Right lobe of liver (tissue), 6 donors: ENCODE measurements around the gene EIF4G1. TPM values are rescaled to one million over a fixed set of nuclear protein-coding genes. Genes with fewer than 3 reads are reported as not detected.

Source experiments
- ATAC-seq, 4 donors: fragments of 200-7000 bp; cut with Tn5 transposase; one replicate each; pipeline ENCODE4 v1.9.1; 2020; ENCODE audit warnings: mild to moderate bottlenecking in 4 of 4, moderate library complexity in 4 of 4
- DNase-seq, 3 donors: peaks; one replicate each; pipeline ENCODE4 v3.0.0-alpha.2; 2020
- H3K27ac ChIP-seq, 3 donors: fragments of 200-600 bp; one replicate each; pipeline ENCODE4 v1.8.0; 2022
- H3K27me3 ChIP-seq, 2 donors: fragments of 200-600 bp; one replicate each; pipeline ENCODE4 v1.8.0; 2022
- H3K36me3 ChIP-seq, 4 donors: fragments of 200-600 bp; sonication (generic) in 1 of 4; one replicate each; pipeline versions ENCODE4 v1.5.1 to v1.8.0; 2017 to 2022; ENCODE audit warnings: control low read depth in 1 of 4
- H3K4me1 ChIP-seq, 4 donors: fragments of 200-600 bp; sonication (generic) in 1 of 4; one replicate each; pipeline versions ENCODE4 v1.5.1 to v1.8.0; 2017 to 2022; ENCODE audit warnings: control low read depth in 1 of 4
- H3K4me3 ChIP-seq, 3 donors: fragments of 200-600 bp; one replicate each; pipeline ENCODE4 v1.8.0; 2022
- H3K9me3 ChIP-seq, 4 donors: fragments of 200-600 bp; sonication (generic) in 1 of 4; one replicate each; pipeline versions ENCODE4 v1.5.1 to v1.8.0; 2017 to 2022; ENCODE audit warnings: control low read depth in 1 of 4
- POLR2A ChIP-seq: fragments of 450-650 bp; IDR thresholded peaks from one replicate; pipeline ENCODE4 v1.6.1; 2017; ENCODE audit warnings: antibody characterized with exemption, mild to moderate bottlenecking
- WGBS: methylation state at CpG from one replicate; pipeline ENCODE4 v1.1.6; 2018; ENCODE audit warnings: low coverage, low lambda C conversion rate; ENCODE audit not compliant: insufficient coverage; ENCODE audit errors: missing lambda C conversion rate; 5-methylcytosine and 5-hydroxymethylcytosine counted together
- intact Hi-C, 2 donors: fragments of 100-400 bp; cut with DNase I; formaldehyde crosslinking; loops; one replicate each; pipeline versions ENCODE4 v1.11.2 to v1.14.1; 2022
- total RNA-seq, 6 experiments: library from RNA; depleted of rRNA in 2 of 6; stranded (reverse); fragments of >200 nt in 2 of 6; fragmentation: NEBNext Ultra II Directional in 3 of 6; extraction: Animal tissue kit (Norgen Biotek cat#: 25700) in 3 of 6; gene quantifications; one replicate each; pipeline versions ENCODE4 v1.1.0 to v1.2.4, GENCODE V29; 2016 to 2023
- TF ChIP-seq, protein P1 (sequence below), 4 donors: fragments of 200-600 bp in 3 of 4; fragments of 450-650 bp in 1 of 4; IDR thresholded peaks; one replicate each; pipeline versions ENCODE4 v1.5.1 to v1.8.0; 2016 to 2022; ENCODE audit warnings: antibody characterized with exemption in 4 of 4, mild to moderate bottlenecking in 2 of 4
- donor health status: DM: no; HTN: yes; CAD: no.
- donor health status: DM: no; HTN: no; CAD: no.
- donor health status: DM: no; HTN: no; CAD: no.
- donor health status: DM: no; HTN: yes; CAD: no.
- donor health status: DM: no; HTN: yes; CAD: no.

The EIF4G1 gene
- total RNA-seq, 6 experiments from 2014 or later, result 262 to 368 (median 291) TPM

DNA sequence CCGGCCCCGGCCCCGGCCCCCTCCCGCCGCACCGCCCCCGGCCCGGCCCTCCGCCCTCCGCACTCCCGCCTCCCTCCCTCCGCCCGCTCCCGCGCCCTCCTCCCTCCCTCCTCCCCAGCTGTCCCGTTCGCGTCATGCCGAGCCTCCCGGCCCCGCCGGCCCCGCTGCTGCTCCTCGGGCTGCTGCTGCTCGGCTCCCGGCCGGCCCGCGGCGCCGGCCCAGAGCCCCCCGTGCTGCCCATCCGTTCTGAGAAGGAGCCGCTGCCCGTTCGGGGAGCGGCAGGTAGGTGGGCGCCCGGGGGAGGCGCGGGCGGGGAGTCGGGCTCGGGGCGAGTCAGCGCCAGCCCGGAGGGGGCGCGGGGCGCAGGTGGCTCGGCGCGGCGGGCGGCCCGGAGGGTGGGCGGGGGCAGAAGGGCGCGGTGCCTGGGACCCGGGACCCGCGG is 65.8 kb downstream of the EIF4G1 start:
- ATAC-seq, result peak; percentile 43 to 44 (median 44)
- WGBS, result 0% methylated on average over 5 of the region's 62 CpGs
- intact Hi-C loops, result no loop called here
- Histone ChIP-seq H3K36me3 (peaks cover 0 to 18% (median 6%) of the 10 kb centered on the region in 4 donors), H3K27ac (peak overlapping the region in 1 of 3 donors; percentile 96), H3K4me1 (peaks cover 0 to 16% (median 0%) of the 10 kb centered on the region in 4 donors), H3K27me3 (no peaks in the 10 kb centered on the region), H3K9me3 (no peaks in the 10 kb centered on the region), H3K4me3 (peak overlapping the region; percentile 44 to 70 (median 54))
- TF ChIP-seq POLR2A, result no peak
- TF ChIP-seq, protein P1, sequence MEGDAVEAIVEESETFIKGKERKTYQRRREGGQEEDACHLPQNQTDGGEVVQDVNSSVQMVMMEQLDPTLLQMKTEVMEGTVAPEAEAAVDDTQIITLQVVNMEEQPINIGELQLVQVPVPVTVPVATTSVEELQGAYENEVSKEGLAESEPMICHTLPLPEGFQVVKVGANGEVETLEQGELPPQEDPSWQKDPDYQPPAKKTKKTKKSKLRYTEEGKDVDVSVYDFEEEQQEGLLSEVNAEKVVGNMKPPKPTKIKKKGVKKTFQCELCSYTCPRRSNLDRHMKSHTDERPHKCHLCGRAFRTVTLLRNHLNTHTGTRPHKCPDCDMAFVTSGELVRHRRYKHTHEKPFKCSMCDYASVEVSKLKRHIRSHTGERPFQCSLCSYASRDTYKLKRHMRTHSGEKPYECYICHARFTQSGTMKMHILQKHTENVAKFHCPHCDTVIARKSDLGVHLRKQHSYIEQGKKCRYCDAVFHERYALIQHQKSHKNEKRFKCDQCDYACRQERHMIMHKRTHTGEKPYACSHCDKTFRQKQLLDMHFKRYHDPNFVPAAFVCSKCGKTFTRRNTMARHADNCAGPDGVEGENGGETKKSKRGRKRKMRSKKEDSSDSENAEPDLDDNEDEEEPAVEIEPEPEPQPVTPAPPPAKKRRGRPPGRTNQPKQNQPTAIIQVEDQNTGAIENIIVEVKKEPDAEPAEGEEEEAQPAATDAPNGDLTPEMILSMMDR (IDR thresholded peaks at IDR 0.05), result no peak
- peak; percentile 83 to 89 (median 87) for DNase-seq

DNA sequence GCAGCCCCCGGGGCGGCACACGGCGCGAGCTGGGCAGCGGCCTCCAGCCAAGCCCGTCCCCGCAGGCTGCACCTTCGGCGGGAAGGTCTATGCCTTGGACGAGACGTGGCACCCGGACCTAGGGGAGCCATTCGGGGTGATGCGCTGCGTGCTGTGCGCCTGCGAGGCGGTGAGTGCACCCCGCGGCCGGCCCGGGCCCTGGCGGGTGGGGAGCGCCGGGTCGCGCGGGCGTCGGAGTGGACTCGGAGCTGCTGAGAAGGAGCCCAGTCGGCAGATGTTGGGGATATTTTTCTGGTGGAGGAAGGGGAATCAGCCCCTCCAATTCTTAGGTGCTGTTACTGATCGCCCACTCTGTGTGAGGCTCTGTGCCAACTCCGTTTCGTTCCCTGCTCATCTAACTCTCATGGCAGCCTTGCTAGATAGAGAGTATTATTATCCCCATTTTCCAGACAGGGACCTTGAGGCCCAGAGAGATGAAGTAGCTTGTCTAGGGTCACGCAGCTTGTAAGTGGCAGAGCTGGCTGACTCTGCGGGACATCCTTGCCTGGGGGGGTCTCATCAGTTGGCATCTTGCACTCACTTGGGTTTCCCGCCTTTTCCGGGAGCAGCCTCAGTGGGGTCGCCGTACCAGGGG is 66.3 kb downstream of the EIF4G1 start:
- intact Hi-C loops, result no loop called here
- H3K27ac ChIP-seq, result peak overlapping the region in 1 of 3 donors; percentile 66
- no peak for TF ChIP-seq POLR2A
- TF ChIP-seq, protein P1 (IDR thresholded peaks at IDR 0.05), result no peak
- H3K4me1 ChIP-seq, result peaks cover 0 to 16% (median 0%) of the 10 kb centered on the region in 4 donors
- WGBS, result 28% methylated on average over 3 of the region's 42 CpGs
- DNase-seq, result peak in 1 of 3 donors; percentile 61
- H3K9me3 ChIP-seq, result no peaks in the 10 kb centered on the region
- no peaks in the 10 kb centered on the region for H3K27me3 ChIP-seq
- peaks cover 0 to 14% (median 4%) of the 10 kb centered on the region in 4 donors for H3K36me3 ChIP-seq
- no peak for ATAC-seq
- peak overlapping the region; percentile 44 to 70 (median 54) for H3K4me3 ChIP-seq

DNA sequence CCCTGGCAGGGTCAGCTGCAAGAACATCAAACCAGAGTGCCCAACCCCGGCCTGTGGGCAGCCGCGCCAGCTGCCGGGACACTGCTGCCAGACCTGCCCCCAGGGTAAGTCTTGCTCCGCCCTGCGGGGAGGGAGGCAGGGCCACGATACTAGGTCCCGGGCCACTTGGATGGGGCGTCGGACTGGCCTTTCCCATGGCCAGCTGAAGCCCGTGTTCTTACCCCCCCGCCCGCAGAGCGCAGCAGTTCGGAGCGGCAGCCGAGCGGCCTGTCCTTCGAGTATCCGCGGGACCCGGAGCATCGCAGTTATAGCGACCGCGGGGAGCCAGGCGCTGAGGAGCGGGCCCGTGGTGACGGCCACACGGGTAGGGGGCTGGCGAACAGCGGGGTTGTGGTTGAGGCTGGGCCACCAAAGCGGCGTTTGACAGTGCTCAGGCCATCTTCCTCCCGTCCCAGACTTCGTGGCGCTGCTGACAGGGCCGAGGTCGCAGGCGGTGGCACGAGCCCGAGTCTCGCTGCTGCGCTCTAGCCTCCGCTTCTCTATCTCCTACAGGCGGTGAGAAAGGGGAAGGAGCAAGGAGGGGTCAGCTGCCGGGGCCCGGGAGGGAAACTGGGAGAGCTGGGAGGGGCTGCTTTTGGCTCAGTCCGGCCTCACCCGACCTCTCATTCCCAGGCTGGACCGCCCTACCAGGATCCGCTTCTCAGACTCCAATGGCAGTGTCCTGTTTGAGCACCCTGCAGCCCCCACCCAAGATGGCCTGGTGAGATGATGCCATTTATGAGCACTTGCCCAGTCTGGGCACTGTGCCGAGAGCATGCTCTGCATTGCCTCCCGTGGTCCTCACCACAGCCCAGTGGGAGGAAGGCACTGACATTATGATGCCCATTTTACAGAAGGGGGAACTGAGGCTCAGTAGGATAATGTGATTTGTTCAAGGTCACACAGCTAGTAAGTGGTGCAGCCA is 67.1 kb downstream of the EIF4G1 start:
- ATAC-seq, result peak in 2 of 4 donors; percentile 0 to 14
- peak overlapping the region; percentile 44 to 70 (median 54) for H3K4me3 ChIP-seq
- intact Hi-C loops, result no loop called here

More for the DNA sequence above, 67.1 kb downstream of the EIF4G1 start:
- Histone ChIP-seq H3K27ac (peak overlapping the region in 1 of 3 donors; percentile 66), H3K9me3 (no peaks in the 10 kb centered on the region), H3K36me3 (peaks cover 0 to 15% (median 3%) of the 10 kb centered on the region in 4 donors), H3K27me3 (no peaks in the 10 kb centered on the region), H3K4me1 (peaks cover 0 to 15% (median 0%) of the 10 kb centered on the region in 4 donors)
- TF ChIP-seq POLR2A, result no peak
- TF ChIP-seq, protein P1 (IDR thresholded peaks at IDR 0.05), result no peak
- peak in 2 of 3 donors; percentile 54 to 64 for DNase-seq
- 51% methylated on average over 9 of the region's 55 CpGs for WGBS
